ENCODE results near the gene NHEJ1.

GRCh38 chr2:219206328-219207133 lies 45.9 kb upstream of the NHEJ1 start, which contains the start of gene ZFAND2B:
- peak in 3 of 4 donors; percentile 70 to 98 (median 97) for TF ChIP-seq POLR2A (IDR thresholded peaks at IDR 0.05)
- TF ChIP-seq CTCF (IDR thresholded peaks at IDR 0.05) = peak; percentile 11 to 74 (median 48)
- TF ChIP-seq POLR2AphosphoS5 (IDR thresholded peaks at IDR 0.05) = peak; percentile 92 to 98
- no peak for TF ChIP-seq EP300 (IDR thresholded peaks at IDR 0.05)
